HG02763 (cell line): ENCODE results near the gene SLC30A3.

ENCODE experiments used
- ATAC-seq: cut with Tn5 transposase; IDR thresholded peaks from one replicate; pipeline ENCODE4 v1.9.1; 2021; ENCODE audit warnings: mild to moderate bottlenecking, moderate library complexity; ENCODE audit not compliant: unreplicated experiment

Gene SLC30A3

DNA sequence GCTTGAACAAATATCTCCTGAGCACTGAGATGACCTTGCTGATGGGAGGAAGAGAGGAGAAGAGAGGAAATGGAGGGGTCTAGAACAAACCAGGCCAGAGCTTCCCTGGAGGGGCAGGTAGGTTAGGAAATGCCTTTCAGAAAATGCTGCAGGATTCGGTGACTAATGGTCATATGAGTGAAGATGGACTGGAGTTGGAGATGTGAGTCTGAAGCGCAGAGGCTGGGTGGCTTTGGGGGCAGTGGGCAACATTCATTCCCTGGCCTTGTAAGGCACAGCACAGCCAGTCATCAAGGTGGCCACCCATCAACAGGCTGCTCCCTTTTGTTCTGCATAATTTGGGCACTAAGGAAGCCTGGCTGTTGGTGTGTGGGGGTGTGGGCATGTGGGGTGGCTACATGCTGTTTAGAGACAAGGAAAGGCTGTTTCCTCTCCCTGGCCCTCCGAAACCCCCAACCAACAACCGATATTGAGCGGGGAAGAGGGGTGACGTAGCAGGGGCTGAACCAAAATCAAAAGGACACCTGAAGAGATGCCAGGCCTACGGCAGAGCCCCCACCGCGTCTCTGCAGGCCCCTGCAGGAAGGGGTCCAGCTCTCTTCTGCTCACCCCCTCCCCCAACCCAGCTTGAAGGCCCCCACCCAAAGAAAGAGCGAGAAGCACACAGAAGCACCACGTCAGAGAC is 1.5 kb downstream of the SLC30A3 start:
- ATAC-seq, result no peak

DNA sequence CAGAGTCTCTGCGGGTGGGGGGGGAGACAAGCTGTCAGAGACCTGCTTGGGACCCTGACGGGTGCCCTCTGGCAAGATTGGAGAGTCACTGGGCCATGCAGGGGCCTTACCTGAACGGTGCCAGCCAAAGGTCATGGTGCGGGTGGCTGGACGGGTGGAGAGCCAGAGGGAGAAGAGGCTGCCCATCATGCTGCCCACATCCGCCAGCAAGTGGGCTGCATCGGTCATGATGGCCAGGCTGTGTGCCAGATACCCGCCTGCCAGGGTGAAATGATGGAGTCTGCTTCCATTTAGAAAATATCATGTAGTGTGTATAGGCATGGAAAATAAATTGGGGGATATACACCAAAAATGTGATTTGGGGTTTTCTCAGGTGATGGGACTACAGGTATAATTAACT is 4.8 kb downstream of the SLC30A3 start:
- ATAC-seq, result no peak

DNA sequence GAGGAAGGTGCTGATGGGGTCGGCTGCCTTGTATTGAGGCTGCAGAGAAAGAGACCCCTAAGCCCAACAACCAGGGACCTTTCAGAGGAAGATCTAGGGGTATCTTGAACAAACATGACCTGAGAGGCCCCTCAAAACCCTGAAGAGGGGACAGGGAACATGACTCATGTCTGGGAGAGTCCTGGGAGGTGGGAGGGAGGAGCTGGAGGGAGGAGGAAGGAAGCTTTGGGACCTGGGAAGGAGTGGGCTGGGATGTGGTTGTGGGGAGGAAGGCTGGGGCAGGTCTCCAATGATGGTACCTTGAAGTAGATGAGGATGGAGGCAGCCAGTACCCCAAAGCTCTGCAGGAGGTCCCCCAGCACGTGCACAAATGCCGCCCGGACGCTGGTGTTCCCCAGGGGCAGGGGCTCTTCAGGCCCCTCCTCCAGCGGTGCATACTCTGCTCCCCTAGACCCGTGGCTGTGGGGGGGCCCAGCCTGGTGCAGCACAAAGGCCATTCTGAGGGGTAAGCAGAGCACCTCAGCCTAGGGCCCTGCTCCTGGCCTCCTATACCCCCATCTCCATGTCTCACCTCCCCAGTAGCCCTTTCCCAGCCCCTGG is 5.9 kb downstream of the SLC30A3 start:
- no peak for ATAC-seq

DNA sequence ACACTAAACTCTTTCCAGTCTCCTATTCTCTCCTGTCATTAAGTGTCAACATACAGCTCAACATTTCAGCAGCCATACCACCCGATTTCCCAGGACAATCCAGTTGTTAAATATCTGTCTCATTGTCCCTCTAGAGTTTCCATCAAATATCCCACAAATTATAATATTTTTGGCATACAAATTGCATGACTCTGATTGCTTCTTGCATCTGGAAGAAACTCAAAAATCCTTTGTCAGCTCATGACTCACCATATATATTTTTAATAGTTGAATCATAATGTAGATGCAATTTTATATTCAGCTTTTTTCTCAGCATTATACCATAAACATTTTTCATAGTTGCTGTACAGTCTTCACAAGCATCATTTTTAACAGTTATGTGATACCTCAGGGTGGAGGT is 7.2 kb downstream of the SLC30A3 start:
- no peak for ATAC-seq

DNA sequence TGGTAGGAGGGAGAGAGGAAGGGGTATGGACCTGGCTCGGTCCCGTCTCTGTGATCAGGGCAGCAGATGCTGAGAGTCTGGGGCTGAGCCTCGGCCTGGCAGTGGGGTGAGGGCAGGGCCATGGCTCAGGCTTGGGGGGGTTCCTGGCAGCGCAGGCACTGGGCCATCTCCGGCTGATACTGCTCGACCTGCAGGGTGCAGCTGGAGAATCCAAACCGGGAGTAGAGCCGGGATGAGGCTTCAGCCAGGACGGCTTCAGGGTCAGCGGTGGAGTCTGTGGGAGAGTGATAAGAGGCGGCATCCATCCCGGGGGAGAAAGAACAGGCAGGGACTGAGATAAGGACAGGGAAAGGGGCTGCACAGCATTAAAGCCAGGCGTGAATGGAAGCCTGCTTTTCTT is 7.7 kb downstream of the SLC30A3 start:
- no peak for ATAC-seq

DNA sequence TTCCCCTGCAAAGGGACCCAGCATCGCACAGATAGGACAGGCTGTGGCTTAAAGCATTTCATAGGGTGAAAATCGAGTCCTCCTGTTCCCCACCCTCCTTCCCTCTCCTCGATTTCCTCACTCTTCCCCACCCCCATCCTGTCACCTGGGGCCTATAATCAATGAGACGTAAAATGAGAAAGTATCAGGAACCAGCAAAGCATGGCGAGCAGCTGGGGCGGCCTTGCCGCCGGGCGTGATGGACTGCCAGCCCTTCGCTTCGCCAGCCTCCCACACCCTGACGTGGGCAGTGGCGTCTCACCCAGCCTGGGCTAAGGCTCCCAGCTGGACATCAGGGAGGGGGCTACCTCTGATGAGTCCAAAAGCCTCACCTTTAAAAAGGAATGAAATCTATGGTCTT is 11.1 kb downstream of the SLC30A3 start:
- ATAC-seq, result no peak

DNA sequence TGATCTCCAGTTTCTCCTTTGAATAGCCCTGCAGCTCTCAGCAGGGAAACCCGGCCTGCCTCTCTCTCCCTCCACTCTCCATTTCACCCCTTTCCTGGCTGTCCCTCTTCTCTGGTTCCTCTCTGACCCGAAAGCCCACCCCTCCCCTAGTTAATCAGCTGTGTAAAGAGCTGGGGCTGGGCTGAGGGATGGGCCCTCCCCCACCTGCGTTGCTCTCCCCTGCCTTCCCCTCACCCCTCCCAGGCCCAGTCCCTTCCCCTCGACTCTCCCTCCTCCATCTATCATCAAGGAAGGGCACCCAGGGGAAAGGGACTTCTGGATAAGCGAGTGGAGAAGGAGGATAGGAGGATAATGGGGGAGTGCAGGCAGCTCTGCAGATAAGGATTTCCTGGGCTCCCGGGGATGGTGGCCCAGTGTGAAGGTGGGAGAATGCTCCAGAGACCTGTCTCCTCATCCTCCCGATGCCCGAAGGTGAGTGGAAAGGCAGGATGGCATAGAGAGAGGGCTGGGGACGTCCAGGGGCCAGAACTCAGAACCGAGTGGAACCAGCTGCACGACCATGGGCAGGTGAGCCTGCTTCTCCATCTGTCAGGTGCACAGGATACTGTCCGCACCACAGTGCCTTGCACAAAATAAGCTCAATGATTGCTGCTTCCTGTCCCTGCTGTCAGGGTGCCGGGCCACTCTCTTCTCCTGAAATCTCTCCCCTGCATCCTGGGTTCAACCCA is 12.0 kb downstream of the SLC30A3 start:
- no peak for ATAC-seq

DNA sequence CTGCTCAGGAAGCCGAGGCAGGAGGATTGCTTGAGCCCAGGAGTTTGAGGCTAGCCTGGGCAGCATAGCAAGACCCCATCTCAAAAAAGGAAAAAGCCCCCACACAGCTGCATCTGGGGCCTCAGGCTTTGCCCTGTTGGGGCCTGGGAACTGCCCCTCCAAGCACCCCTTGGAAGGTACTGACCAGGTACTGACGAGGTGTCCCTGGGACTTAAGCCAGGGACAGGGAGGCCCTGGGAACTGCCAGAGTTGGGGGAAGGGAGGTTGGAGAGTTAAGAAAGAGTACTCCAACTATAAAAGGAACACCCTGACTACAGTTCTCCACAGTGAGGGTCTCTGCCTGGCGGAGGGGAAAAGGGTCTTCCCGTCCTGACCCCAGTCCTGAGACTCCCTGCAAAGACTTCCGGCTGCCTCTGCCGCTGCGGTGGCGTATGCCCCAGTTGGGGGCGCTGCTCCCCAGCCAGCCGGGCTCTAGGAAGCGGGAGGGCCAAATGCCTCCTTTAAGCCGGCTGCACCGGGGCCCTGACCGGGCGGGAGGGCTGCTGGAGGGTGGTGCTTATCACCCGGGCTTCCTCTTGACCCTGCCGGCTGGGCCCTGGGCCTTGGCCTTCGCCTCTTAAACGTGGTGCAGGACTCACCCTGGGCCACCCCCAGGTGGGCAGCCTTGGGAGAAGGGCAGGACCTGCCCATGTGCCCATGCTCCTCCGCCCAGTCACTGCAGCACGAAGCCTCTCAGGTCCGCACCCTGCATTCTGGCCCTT is 12.8 kb downstream of the SLC30A3 start:
- ATAC-seq, result no peak

DNA sequence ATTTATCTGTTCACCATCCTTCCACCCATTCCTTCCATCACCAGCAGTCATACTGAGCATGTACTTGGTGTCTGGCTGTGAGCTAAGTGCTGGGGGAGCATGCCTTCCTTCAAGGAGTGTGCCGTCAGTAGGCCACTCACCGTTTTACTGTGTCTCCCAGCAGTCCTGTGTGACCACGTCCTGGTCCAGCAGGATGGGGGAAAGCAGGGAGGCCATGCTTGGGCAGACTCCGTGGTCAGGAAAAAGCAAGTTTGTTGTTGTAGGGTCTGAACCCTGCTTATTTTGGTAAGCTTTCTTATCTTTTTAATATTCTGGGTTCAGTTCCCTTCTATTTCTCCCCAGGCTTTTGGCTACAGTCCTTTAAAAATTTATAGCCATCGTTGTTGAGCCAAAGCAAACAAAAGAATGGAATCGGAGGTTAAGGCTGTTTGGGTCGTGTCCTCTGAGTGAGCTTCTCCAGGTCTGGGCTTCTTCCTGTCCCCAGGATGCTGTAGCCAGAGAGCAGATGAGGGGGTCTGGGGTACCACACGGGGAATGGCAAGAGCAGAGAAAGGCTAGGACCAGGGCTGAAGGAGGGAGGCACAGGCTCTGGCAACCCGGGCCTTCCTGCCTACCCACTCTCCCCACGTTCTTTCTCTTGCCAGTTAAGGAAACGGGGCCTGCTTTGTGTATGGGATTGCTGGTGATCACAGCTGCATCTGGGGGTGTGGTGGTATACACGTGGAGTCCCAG is 13.5 kb downstream of the SLC30A3 start:
- no peak for ATAC-seq

DNA sequence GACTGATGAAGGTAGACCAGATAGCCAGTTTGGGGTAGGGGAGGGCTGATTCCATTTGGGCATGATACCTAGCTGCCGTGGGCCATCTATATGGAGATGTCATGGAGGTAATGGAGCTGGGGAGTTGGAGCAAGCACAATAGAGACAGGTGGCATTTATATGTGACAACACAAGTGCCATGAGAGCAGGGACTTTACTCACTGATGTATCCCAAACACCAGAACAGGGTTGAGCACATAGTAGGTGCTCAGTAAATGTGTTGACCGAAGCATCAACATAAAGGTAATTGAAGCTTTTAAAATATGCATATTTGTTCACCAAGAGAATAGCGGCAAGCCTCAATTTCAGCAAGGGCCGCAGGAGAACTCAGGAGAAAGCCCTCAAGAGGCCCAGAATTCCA is 15.0 kb downstream of the SLC30A3 start:
- no peak for ATAC-seq

DNA sequence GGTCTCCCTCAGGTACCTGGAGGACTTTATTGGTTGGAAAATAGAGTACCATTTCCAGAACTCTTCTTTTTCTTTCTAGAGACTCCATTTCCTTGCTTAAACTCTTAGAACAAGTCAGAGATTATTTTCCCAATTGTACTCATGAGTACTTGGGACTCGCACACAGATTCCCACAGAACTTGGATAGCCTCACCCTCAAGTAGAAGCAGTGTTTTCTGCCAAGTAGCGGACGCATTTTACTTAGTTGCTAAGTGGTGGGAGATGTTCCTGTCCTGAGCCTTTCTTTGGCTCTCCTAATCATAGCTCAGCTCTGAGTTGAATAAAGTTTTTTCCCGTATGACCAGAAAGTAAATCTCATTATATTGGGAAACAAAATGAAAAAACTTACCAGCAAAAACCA is 17.2 kb downstream of the SLC30A3 start:
- ATAC-seq, result no peak

DNA sequence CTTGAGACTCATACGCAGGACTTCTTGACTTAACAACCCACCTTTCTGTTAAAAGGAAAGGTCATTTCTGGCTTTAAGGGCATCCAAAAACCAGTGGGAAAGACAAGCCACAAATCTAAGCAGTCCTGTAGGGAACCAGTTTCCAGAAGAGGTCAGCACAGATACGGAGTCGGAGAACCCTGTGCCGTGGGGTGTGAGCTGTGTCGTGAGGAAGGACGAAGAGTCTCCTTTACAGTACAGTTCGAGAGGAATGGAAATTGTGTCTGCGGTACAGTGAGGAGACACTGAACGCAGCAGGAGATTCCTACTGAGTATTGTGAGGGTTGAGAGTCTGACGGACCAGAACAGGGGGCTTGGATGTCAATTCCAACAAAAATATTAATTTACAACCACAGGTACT is 17.7 kb downstream of the SLC30A3 start:
- ATAC-seq, result no peak

DNA sequence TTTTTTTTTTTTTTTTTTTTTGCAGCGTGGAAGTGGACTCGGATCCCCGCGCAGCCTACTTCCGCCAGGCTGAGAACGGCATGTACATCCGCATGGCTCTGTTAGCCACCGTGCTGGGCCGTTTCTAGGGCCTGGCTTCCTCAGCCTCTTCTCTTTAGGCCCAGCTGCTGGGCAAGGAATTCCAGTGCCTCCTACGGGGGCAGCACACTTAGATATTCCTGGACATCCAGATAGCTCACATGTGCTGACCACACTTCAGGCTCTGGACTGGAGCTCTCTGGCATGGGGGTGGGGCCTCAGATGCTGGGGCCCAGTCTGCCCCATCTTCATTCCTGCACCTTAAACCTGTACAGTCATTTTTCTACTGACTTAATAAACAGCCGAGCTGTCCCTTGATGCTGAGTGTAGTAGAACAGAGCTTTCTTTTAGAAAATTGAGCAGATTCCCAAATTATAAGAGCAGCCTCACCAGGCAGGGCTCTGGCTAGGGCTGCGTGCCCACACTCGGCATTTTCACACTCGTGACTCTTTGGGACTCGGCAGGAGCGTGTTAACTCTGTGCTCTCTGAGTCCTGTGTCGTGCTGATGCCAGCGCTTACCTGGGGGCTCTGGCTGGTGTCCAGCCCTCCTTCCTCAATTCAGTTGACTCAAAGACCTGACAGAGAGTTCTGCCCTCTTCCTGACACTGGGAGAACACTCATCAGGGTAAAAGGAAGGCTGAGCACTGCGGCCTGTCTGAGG is 19.3 kb downstream of the SLC30A3 start:
- ATAC-seq, result no peak

DNA sequence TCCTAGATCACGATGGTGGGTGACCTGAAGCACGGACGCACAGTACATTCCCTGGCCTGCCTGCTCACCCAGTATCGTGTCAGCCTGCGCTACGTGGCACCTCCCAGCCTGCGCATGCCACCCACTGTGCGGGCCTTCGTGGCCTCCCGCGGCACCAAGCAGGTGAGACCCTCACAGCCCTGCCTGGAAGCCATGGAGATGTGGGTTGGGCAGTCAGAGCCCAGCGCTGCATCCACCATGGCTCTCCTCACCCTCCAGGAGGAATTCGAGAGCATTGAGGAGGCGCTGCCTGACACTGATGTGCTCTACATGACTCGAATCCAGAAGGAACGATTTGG is 20.3 kb downstream of the SLC30A3 start:
- ATAC-seq, result no peak

DNA sequence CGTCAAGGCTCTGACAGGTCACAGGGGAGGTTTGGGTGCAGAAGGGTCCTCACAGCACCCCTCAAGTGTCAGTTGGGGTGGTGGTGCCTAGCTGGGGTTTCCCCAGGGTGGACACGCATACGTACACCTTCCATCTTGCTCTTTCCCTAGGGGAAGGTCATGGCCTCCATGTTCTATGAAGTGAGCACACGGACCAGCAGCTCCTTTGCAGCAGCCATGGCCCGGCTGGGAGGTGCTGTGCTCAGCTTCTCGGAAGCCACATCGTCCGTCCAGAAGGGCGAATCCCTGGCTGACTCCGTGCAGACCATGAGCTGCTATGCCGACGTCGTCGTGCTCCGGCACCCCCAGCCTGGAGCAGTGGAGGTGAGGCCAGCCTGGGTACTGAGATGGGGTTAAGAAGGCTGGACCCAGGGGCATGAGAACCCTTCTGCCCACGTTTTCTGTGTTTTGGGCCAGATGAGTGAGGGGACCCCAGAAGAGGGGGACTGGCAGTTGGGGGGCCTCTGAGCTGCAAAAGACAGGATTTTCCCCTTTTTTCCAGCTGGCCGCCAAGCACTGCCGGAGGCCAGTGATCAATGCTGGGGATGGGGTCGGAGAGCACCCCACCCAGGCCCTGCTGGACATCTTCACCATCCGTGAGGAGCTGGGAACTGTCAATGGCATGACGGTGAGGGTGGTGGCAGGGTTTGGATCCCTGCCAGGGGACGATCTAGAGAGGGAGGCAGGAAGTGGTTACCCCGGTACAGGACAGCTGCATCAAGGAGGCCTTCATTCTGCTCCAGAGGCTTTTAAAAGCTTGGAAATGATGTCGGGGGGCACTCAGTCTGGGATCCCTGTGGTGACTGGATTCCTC is 20.9 kb downstream of the SLC30A3 start:
- ATAC-seq, result no peak

DNA sequence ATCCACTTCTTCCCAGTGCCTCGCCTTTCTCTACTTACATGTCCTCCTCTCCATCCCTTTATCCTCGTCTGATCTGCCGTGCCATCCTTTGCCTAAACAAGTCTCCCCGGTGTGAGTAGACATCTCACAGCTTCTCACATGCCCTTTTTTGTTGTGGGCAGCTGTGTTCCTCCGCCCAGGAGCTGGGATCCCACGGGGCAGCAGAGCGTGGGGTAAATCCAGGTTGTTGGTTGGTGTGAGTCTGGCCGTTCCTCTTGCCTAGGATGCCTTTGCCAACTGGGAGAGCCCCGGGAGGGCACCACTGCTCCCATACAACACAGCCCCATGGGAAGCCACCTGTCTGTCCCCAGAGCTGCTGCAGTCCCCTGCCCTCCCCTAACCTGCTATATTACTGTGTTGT is 22.4 kb downstream of the SLC30A3 start:
- ATAC-seq, result no peak

DNA sequence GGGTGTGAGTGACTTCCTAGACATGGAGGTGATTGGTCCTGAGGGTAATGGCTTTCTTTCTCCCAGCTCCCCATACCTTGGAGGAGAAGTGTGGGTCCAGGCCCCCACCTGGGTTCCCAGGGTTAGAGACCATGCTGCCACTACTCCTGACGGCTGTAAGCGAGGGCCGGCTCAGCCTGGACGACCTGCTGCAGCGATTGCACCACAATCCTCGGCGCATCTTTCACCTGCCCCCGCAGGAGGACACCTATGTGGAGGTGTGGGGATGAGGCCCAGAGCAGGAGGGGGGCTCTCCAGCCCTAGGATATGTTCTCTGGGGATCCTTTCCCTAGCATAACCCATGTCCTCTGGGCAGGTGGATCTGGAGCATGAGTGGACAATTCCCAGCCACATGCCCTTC is 23.9 kb downstream of the SLC30A3 start:
- no peak for ATAC-seq

DNA sequence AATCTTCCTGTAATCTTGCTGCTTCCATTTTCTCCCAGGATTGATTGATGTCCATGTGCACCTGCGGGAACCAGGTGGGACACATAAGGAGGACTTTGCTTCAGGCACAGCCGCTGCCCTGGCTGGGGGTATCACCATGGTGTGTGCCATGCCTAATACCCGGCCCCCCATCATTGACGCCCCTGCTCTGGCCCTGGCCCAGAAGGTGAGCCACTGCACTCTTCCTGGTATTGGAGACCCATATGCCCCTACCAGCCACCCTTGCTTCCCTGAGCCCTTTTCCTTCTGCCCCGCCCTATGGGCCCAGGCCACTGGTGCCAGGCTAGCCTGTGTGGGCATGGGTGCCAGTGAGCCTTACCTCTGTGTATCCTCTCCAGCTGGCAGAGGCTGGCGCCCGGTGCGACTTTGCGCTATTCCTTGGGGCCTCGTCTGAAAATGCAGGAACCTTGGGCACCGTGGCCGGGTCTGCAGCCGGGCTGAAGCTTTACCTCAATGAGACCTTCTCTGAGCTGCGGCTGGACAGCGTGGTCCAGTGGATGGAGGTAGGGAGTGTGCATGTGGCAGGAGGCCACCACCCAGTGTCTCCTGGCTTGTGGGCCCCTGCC is 25.4 kb downstream of the SLC30A3 start:
- ATAC-seq, result no peak

DNA sequence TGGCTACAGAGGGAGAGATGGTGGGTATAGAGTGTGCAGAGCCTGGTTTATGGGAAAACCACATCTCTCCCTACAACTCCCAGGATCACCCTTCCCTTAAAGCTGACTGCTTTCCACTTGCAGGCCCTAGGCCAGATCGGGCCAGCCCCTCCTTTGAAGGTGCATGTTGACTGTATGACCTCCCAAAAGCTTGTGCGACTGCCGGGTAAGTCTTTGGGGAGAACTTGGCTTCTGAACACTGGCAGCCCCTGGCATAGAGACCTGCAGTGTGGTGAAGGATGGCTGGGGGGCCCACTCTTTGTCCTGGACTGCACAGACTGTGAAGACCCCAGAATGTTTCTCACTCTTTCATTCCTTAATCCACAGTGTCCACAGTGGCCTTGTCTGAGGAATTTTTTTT is 26.2 kb downstream of the SLC30A3 start:
- no peak for ATAC-seq
